ENCODE data around the gene PLVAP.

Gene PLVAP

GRCh38 chr19:17404621-17405249 is 27.6 kb upstream of the PLVAP start:
- H3K79me1 ChIP-seq (ENCODE audit: low read length): no peaks in the 10 kb centered on the region
- H3K18ac ChIP-seq (ENCODE audit: low read length): peak overlapping the region; percentile 65
- no peak for DNase-seq
- H4K5ac ChIP-seq (ENCODE audit: low read length): peak overlapping the region; percentile 91
- H3K79me2 ChIP-seq (ENCODE audit: control insufficient read depth, insufficient read depth, low read length): no peaks in the 10 kb centered on the region
- H3K4ac ChIP-seq (ENCODE audit: low read depth, low read length): peak overlapping the region; percentile 39
- H3K4me3 ChIP-seq (ENCODE audit: low read length): no peak overlapping the region
- H2BK5ac ChIP-seq (ENCODE audit: low read length): no peak overlapping the region
- no peak overlapping the region for H2BK120ac ChIP-seq (ENCODE audit: low read depth, low read length)
- H2BK15ac ChIP-seq (replicated peaks; ENCODE audit: low read depth): no peak overlapping the region
- peaks cover 3% of the 10 kb centered on the region for H3K4me1 ChIP-seq (ENCODE audit: control insufficient read depth, low read depth, low read length)
- H4K8ac ChIP-seq (ENCODE audit: low read depth, low read length): peak overlapping the region; percentile 95
- no CpG with 5 or more reads among the region's 7 CpGs for WGBS (ENCODE audit: extremely low coverage, insufficient coverage, low lambda C conversion rate)
- no peaks in the 10 kb centered on the region for H3K27me3 ChIP-seq (ENCODE audit: insufficient read depth, low read length, poor library complexity)
- H3K23ac ChIP-seq (ENCODE audit: low read length): no peak overlapping the region
- H3K4me2 ChIP-seq (ENCODE audit: low read length): peak overlapping the region; percentile 20
- H3K56ac ChIP-seq (ENCODE audit: low read length): peak overlapping the region; percentile 82
- peak overlapping the region; percentile 51 for H3K27ac ChIP-seq (ENCODE audit: low read depth, low read length)
- no peaks in the 10 kb centered on the region for H3K36me3 ChIP-seq (ENCODE audit: control insufficient read depth, insufficient read depth, low read length)
- H2AK5ac ChIP-seq (ENCODE audit: low read length): peak overlapping the region; percentile 88
- peak overlapping the region; percentile 60 for H3K9ac ChIP-seq (ENCODE audit: low read length)

GRCh38 chr19:17404015-17404414 is 26.9 kb upstream of the PLVAP start:
- H3K4ac ChIP-seq (ENCODE audit: low read depth, low read length): no peak overlapping the region
- peak overlapping the region; percentile 70 for H3K9ac ChIP-seq (ENCODE audit: low read length)
- H3K4me1 ChIP-seq (ENCODE audit: control insufficient read depth, low read depth, low read length): peaks cover 3% of the 10 kb centered on the region
- H3K4me2 ChIP-seq (ENCODE audit: low read length): peak overlapping the region; percentile 81
- no peak overlapping the region for H2BK5ac ChIP-seq (ENCODE audit: low read length)
- H3K27ac ChIP-seq (ENCODE audit: low read depth, low read length): peak overlapping the region; percentile 51
- no peaks in the 10 kb centered on the region for H3K79me1 ChIP-seq (ENCODE audit: low read length)
- H2BK120ac ChIP-seq (ENCODE audit: low read depth, low read length): peak overlapping the region; percentile 2
- DNase-seq: no peak
- no peaks in the 10 kb centered on the region for H3K79me2 ChIP-seq (ENCODE audit: control insufficient read depth, insufficient read depth, low read length)
- no CpG with 5 or more reads among the region's 6 CpGs for WGBS (ENCODE audit: extremely low coverage, insufficient coverage, low lambda C conversion rate)
- no peak overlapping the region for H2AK5ac ChIP-seq (ENCODE audit: low read length)
- no peaks in the 10 kb centered on the region for H3K27me3 ChIP-seq (ENCODE audit: insufficient read depth, low read length, poor library complexity)
- H3K4me3 ChIP-seq (ENCODE audit: low read length): peak overlapping the region; percentile 44
- H4K5ac ChIP-seq (ENCODE audit: low read length): no peak overlapping the region
- no peak overlapping the region for H3K23ac ChIP-seq (ENCODE audit: low read length)
- peak overlapping the region; percentile 65 for H3K18ac ChIP-seq (ENCODE audit: low read length)
- peak overlapping the region; percentile 82 for H3K56ac ChIP-seq (ENCODE audit: low read length)
- no peak overlapping the region for H2BK15ac ChIP-seq (replicated peaks; ENCODE audit: low read depth)
- no peaks in the 10 kb centered on the region for H3K36me3 ChIP-seq (ENCODE audit: control insufficient read depth, insufficient read depth, low read length)
- peak overlapping the region; percentile 95 for H4K8ac ChIP-seq (ENCODE audit: low read depth, low read length)

GRCh38 chr19:17402982-17403855 is 26.1 kb upstream of the PLVAP start:
- no peak overlapping the region for H2BK15ac ChIP-seq (replicated peaks; ENCODE audit: low read depth)
- no peak overlapping the region for H3K23ac ChIP-seq (ENCODE audit: low read length)
- H3K79me2 ChIP-seq (ENCODE audit: control insufficient read depth, insufficient read depth, low read length): no peaks in the 10 kb centered on the region
- H3K18ac ChIP-seq (ENCODE audit: low read length): peak overlapping the region; percentile 18
- peak overlapping the region; percentile 81 for H3K4me2 ChIP-seq (ENCODE audit: low read length)
- peaks cover 3% of the 10 kb centered on the region for H3K4me1 ChIP-seq (ENCODE audit: control insufficient read depth, low read depth, low read length)
- H3K4ac ChIP-seq (ENCODE audit: low read depth, low read length): no peak overlapping the region
- H2BK5ac ChIP-seq (ENCODE audit: low read length): no peak overlapping the region
- peak overlapping the region; percentile 18 for H3K4me3 ChIP-seq (ENCODE audit: low read length)
- H3K36me3 ChIP-seq (ENCODE audit: control insufficient read depth, insufficient read depth, low read length): no peaks in the 10 kb centered on the region
- H4K5ac ChIP-seq (ENCODE audit: low read length): no peak overlapping the region
- peak overlapping the region; percentile 71 for H3K9ac ChIP-seq (ENCODE audit: low read length)
- H2AK5ac ChIP-seq (ENCODE audit: low read length): peak overlapping the region; percentile 78
- WGBS (ENCODE audit: extremely low coverage, insufficient coverage, low lambda C conversion rate): no CpG with 5 or more reads among the region's 36 CpGs
- peak; percentile 92 for DNase-seq
- H3K79me1 ChIP-seq (ENCODE audit: low read length): no peaks in the 10 kb centered on the region
- H3K27me3 ChIP-seq (ENCODE audit: insufficient read depth, low read length, poor library complexity): no peaks in the 10 kb centered on the region
- peak overlapping the region; percentile 87 for H3K56ac ChIP-seq (ENCODE audit: low read length)
- peak overlapping the region; percentile 2 for H2BK120ac ChIP-seq (ENCODE audit: low read depth, low read length)
- no peak overlapping the region for H4K8ac ChIP-seq (ENCODE audit: low read depth, low read length)
- peak overlapping the region; percentile 4 for H3K27ac ChIP-seq (ENCODE audit: low read depth, low read length)

- no peak overlapping the region for H4K8ac ChIP-seq (ENCODE audit: low read depth, low read length)
- no peak overlapping the region for H3K4me2 ChIP-seq (ENCODE audit: low read length)
- H4K5ac ChIP-seq (ENCODE audit: low read length): no peak overlapping the region
- no peak for DNase-seq
- no peaks in the 10 kb centered on the region for H3K27me3 ChIP-seq (ENCODE audit: insufficient read depth, low read length, poor library complexity)
- peaks cover 3% of the 10 kb centered on the region for H3K4me1 ChIP-seq (ENCODE audit: control insufficient read depth, low read depth, low read length)
- H2AK5ac ChIP-seq (ENCODE audit: low read length): no peak overlapping the region
- H3K36me3 ChIP-seq (ENCODE audit: control insufficient read depth, insufficient read depth, low read length): no peaks in the 10 kb centered on the region
- no peak overlapping the region for H3K4me3 ChIP-seq (ENCODE audit: low read length)
- no peak overlapping the region for H3K23ac ChIP-seq (ENCODE audit: low read length)
- H3K18ac ChIP-seq (ENCODE audit: low read length): no peak overlapping the region
- no peak overlapping the region for H2BK120ac ChIP-seq (ENCODE audit: low read depth, low read length)
- no peak overlapping the region for H3K9ac ChIP-seq (ENCODE audit: low read length)
- H3K27ac ChIP-seq (ENCODE audit: low read depth, low read length): no peak overlapping the region
- H2BK15ac ChIP-seq (replicated peaks; ENCODE audit: low read depth): no peak overlapping the region
- H3K79me1 ChIP-seq (ENCODE audit: low read length): no peaks in the 10 kb centered on the region
- H2BK5ac ChIP-seq (ENCODE audit: low read length): no peak overlapping the region
- WGBS (ENCODE audit: extremely low coverage, insufficient coverage, low lambda C conversion rate): no CpG with 5 or more reads among the region's 6 CpGs
- H3K56ac ChIP-seq (ENCODE audit: low read length): no peak overlapping the region
- H3K4ac ChIP-seq (ENCODE audit: low read depth, low read length): no peak overlapping the region
- no peaks in the 10 kb centered on the region for H3K79me2 ChIP-seq (ENCODE audit: control insufficient read depth, insufficient read depth, low read length)
These were observed 24.5 kb upstream of the PLVAP start for GRCh38 chr19:17401628-17402027.

- Histone ChIP-seq H2BK15ac (replicated peaks; ENCODE audit: low read depth) (no peak overlapping the region), H3K27me3 (ENCODE audit: insufficient read depth, low read length, poor library complexity) (no peaks in the 10 kb centered on the region), H3K4me3 (ENCODE audit: low read length) (no peak overlapping the region), H3K9ac (ENCODE audit: low read length) (peak overlapping the region; percentile 30), H3K79me2 (ENCODE audit: control insufficient read depth, insufficient read depth, low read length) (no peaks in the 10 kb centered on the region), H2BK120ac (ENCODE audit: low read depth, low read length) (no peak overlapping the region), H3K23ac (ENCODE audit: low read length) (no peak overlapping the region), H3K79me1 (ENCODE audit: low read length) (no peaks in the 10 kb centered on the region), H4K5ac (ENCODE audit: low read length) (no peak overlapping the region), H3K27ac (ENCODE audit: low read depth, low read length) (peak overlapping the region; percentile 81), H2AK5ac (ENCODE audit: low read length) (no peak overlapping the region), H3K18ac (ENCODE audit: low read length) (peak overlapping the region; percentile 93), H3K36me3 (ENCODE audit: control insufficient read depth, insufficient read depth, low read length) (no peaks in the 10 kb centered on the region), H3K56ac (ENCODE audit: low read length) (peak overlapping the region; percentile 71), H3K4ac (ENCODE audit: low read depth, low read length) (no peak overlapping the region), H4K8ac (ENCODE audit: low read depth, low read length) (no peak overlapping the region), H3K4me2 (ENCODE audit: low read length) (no peak overlapping the region), H2BK5ac (ENCODE audit: low read length) (peak overlapping the region; percentile 85), H3K4me1 (ENCODE audit: control insufficient read depth, low read depth, low read length) (no peaks in the 10 kb centered on the region)
- peak; percentile 79 for DNase-seq
- WGBS (ENCODE audit: extremely low coverage, insufficient coverage, low lambda C conversion rate): no CpG with 5 or more reads among the region's 8 CpGs
These were observed 21.9 kb upstream of the PLVAP start for GRCh38 chr19:17398902-17399527.
